IMR-90 (cell line): ENCODE results near the gene DOCK10. TPM values are rescaled to one million over a fixed set of nuclear protein-coding genes. Genes with fewer than 3 reads are reported as not detected.

Source experiments
- ATAC-seq: fragments of 200-7000 bp; cut with Tn5 transposase; 2 replicates; pipeline ENCODE4 v1.9.1; 2020; ENCODE audit warnings: low read depth, mild to moderate bottlenecking, moderate library complexity
- BruUV-seq: library from RNA; stranded (reverse); fragments of 400-500 nt; replicated peaks from 2 replicates; lab custom pipeline; 2021; lab: Mats Ljungman, UMichigan
- CTCF ChIA-PET: fragments of 300-600 bp; formaldehyde crosslinking; extraction: SDS; loops from one replicate; lab custom pipeline; 2021; ENCODE audit warnings: antibody characterized with exemption; lab: Yijun Ruan, JAX
- POLR2A ChIA-PET: fragments of 300-600 bp; sonication (Branson Sonifier 250); formaldehyde crosslinking; loops from one replicate; lab custom pipeline; 2022; ENCODE audit warnings: antibody characterized with exemption; ENCODE audit not compliant: unreplicated experiment; lab: Charles Lee
- DNase-seq: peaks from one replicate; pipeline ENCODE4 v3.0.0; 2013
- H2AFZ ChIP-seq: replicated peaks from 2 replicates; pipeline ENCODE3; 2013; ENCODE audit warnings: low read length, mild to moderate bottlenecking; ENCODE audit not compliant: poor library complexity
- H2AK5ac ChIP-seq: 2 replicates; pipeline ENCODE4 v1.6.1; 2013; ENCODE audit warnings: low read depth, low read length, inconsistent platforms
- H2AK9ac ChIP-seq: replicated peaks from 2 replicates; pipeline ENCODE3; 2013; ENCODE audit warnings: mild to moderate bottlenecking, low read depth, low read length, moderate library complexity; ENCODE audit not compliant: poor library complexity
- H2BK120ac ChIP-seq: 2 replicates; pipeline ENCODE4 v1.6.1; 2013; ENCODE audit warnings: low read depth, low read length, inconsistent platforms
- H2BK15ac ChIP-seq: 3 replicates; pipeline ENCODE4 v1.6.1; 2013; ENCODE audit warnings: low read depth, low read length, inconsistent platforms
- H2BK20ac ChIP-seq: 2 replicates; pipeline ENCODE4 v1.6.1; 2013; ENCODE audit warnings: low read depth, mild to moderate bottlenecking, inconsistent platforms, low read length, moderate library complexity
- H2BK5ac ChIP-seq: 2 replicates; pipeline ENCODE4 v1.6.1; 2013; ENCODE audit warnings: mild to moderate bottlenecking, low read depth, low read length, inconsistent platforms; ENCODE audit not compliant: poor library complexity, severe bottlenecking
- H3K14ac ChIP-seq: replicated peaks from 2 replicates; pipeline ENCODE4 v1.6.1; 2013; ENCODE audit warnings: low read depth, low read length, inconsistent platforms
- H3K18ac ChIP-seq: 2 replicates; pipeline ENCODE4 v1.6.1; 2013; ENCODE audit warnings: low read depth, low read length, control low read depth
- H3K23ac ChIP-seq: 2 replicates; pipeline ENCODE4 v1.6.1; 2013; ENCODE audit warnings: low read depth, low read length, inconsistent platforms
- H3K27ac ChIP-seq: 2 replicates; pipeline ENCODE4 v1.5.1; 2013; ENCODE audit warnings: mild to moderate bottlenecking, control low read depth, low read length; ENCODE audit not compliant: insufficient read depth
- H3K27me3 ChIP-seq: 2 replicates; pipeline ENCODE4 v1.6.1; 2013; ENCODE audit warnings: low read length; ENCODE audit not compliant: control insufficient read depth, insufficient read depth
- H3K36me3 ChIP-seq: 2 replicates; pipeline ENCODE4 v1.6.1; 2013; ENCODE audit warnings: low read length, mixed read lengths; ENCODE audit not compliant: control insufficient read depth, insufficient read depth
- H3K4ac ChIP-seq: 2 replicates; pipeline ENCODE4 v1.6.1; 2013; ENCODE audit warnings: low read depth, low read length, inconsistent platforms
- H3K4me1 ChIP-seq: 2 replicates; pipeline ENCODE4 v1.6.1; 2013; ENCODE audit warnings: low read length, mixed read lengths; ENCODE audit not compliant: control insufficient read depth, insufficient read depth
- H3K4me2 ChIP-seq: 2 replicates; pipeline ENCODE4 v1.6.1; 2013; ENCODE audit warnings: low read depth, mild to moderate bottlenecking, control low read depth, low read length, moderate library complexity
- H3K4me3 ChIP-seq: 2 replicates; pipeline ENCODE4 v1.5.1; 2013; ENCODE audit warnings: low read depth, mild to moderate bottlenecking, control low read depth, low read length, moderate library complexity; ENCODE audit not compliant: insufficient read depth
- H3K56ac ChIP-seq: 2 replicates; pipeline ENCODE4 v1.6.1; 2013; ENCODE audit warnings: low read length, inconsistent platforms; ENCODE audit not compliant: insufficient read depth; ENCODE audit errors: extremely low read depth
- H3K79me1 ChIP-seq, 2 experiments: 2 replicates each; pipeline ENCODE4 v1.6.1; 2013; ENCODE audit warnings: low read length in 2 of 2, inconsistent platforms in 1 of 2, low read depth in 1 of 2
- H3K9ac ChIP-seq: 2 replicates; pipeline ENCODE4 v1.6.1; 2013; ENCODE audit warnings: low read depth, low read length, control low read depth
- H3K9me1 ChIP-seq: 2 replicates; pipeline ENCODE4 v1.6.1; 2013; ENCODE audit warnings: low read length, inconsistent platforms; ENCODE audit not compliant: insufficient read depth
- H3K9me3 ChIP-seq: 2 replicates; pipeline ENCODE4 v1.6.1; 2013; ENCODE audit warnings: low read length; ENCODE audit not compliant: control insufficient read depth, insufficient read depth
- H4K20me1 ChIP-seq: 2 replicates; pipeline ENCODE4 v1.6.1; 2013; ENCODE audit warnings: low read length, inconsistent platforms; ENCODE audit not compliant: insufficient read depth
- H4K5ac ChIP-seq: 2 replicates; pipeline ENCODE4 v1.6.1; 2013; ENCODE audit warnings: mild to moderate bottlenecking, low read depth, low read length, control low read depth
- H4K8ac ChIP-seq, 2 experiments: 2 replicates each; pipeline ENCODE4 v1.6.1; 2013; ENCODE audit warnings: low read depth in 2 of 2, low read length in 2 of 2, control low read depth in 1 of 2, inconsistent platforms in 1 of 2
- H4K91ac ChIP-seq: 2 replicates; pipeline ENCODE4 v1.6.1; 2013; ENCODE audit warnings: low read depth, low read length, inconsistent platforms; ENCODE audit not compliant: insufficient read depth
- CHD1 ChIP-seq: IDR thresholded peaks from 2 replicates; pipeline ENCODE4 v1.6.1; 2012; ENCODE audit warnings: low read depth, low read length, improper control_type of control experiment
- MAFK ChIP-seq: IDR thresholded peaks from 2 replicates; pipeline ENCODE4 v1.6.1; 2012; ENCODE audit warnings: low read depth, low read length, improper control_type of control experiment
- RFX5 ChIP-seq: IDR thresholded peaks from 2 replicates; pipeline ENCODE4 v1.8.0; 2012; ENCODE audit warnings: low read depth, mild to moderate bottlenecking, low read length, moderate library complexity
- SMC3 ChIP-seq: fragments of 150-350 bp; IDR thresholded peaks from 2 replicates; pipeline ENCODE4 v1.6.1; 2016; ENCODE audit warnings: low read depth, mild to moderate bottlenecking, antibody characterized with exemption, low read length, moderate library complexity
- WGBS, 2 experiments: methylation state at CpG; one replicate each; pipeline versions ENCODE4 v1.1.5 to v1.1.7; 2013; ENCODE audit warnings: missing lambda C conversion rate in 2 of 2; ENCODE audit not compliant: insufficient read length in 1 of 2; ENCODE audit errors: extremely low coverage in 2 of 2; 5-methylcytosine and 5-hydroxymethylcytosine counted together
- dilution Hi-C: fragments of 300-500 bp; cut with HindIII; formaldehyde crosslinking; loops from one replicate; pipeline ENCODE4 v1.14.3; 2018; ENCODE audit warnings: low sequenced_read_pairs; ENCODE audit not compliant: unreplicated experiment
- in situ Hi-C: fragments of 300-500 bp; cut with MboI; formaldehyde crosslinking; loops from 3 replicates; pipeline ENCODE4 v1.14.3; 2019; ENCODE audit warnings: low sequenced_read_pairs, inconsistent platforms, mixed read lengths
- intact Hi-C: fragments of 100-400 bp; cut with micrococcal nuclease; formaldehyde crosslinking; loops from 2 replicates; pipeline ENCODE4 v1.10.0; 2022
- polyA plus RNA-seq, 3 experiments: library from polyadenylated mRNA; depleted of rRNA; stranded (reverse); fragments of >200 nt; gene quantifications; 2 replicates each; pipeline ENCODE4 v1.2.3, GENCODE V29; 2012; ENCODE audit warnings: low replicate concordance in 1 of 3
- total RNA-seq: library from RNA; depleted of rRNA; stranded (reverse); fragments of >200 nt; gene quantifications from 2 replicates; pipeline ENCODE4 v1.2.3, GENCODE V29; 2012

Gene DOCK10
- total and polyA plus RNA-seq, 2 of the 4 experiments (the other 2 are of a cell fraction), result 58.6 to 75.3 TPM

- H3K9me3 ChIP-seq, result no peaks in the 10 kb centered on the region
- no peaks in the 10 kb centered on the region for H4K20me1 ChIP-seq
- no peak overlapping the region for H3K4me2 ChIP-seq
- no peak overlapping the region for H3K27ac ChIP-seq
- H2BK120ac ChIP-seq, result no peak overlapping the region
- H3K9ac ChIP-seq, result no peak overlapping the region
- H3K14ac ChIP-seq, result no peak overlapping the region
- DNase-seq, result no peak
- no peaks in the 10 kb centered on the region for H3K27me3 ChIP-seq
- dilution Hi-C loops (no loop called here), in situ Hi-C loops (no loop called here), intact Hi-C loops (no loop called here)
- POLR2A ChIA-PET, result no interaction called here
- H2AK5ac ChIP-seq, result no peak overlapping the region
- no peak overlapping the region for H2BK5ac ChIP-seq
- H3K23ac ChIP-seq, result no peak overlapping the region
- BruUV-seq, result no TSS peak
- H2AK9ac ChIP-seq, result no peak overlapping the region
- no peak overlapping the region for H3K56ac ChIP-seq
- H2BK15ac ChIP-seq, result no peak overlapping the region
- H3K18ac ChIP-seq, result no peak overlapping the region
- 80% methylated on average over 1 of the region's 6 CpGs; no CpG with 5 or more reads in 1 of the 2 experiments for WGBS, 2 experiments
- H2BK20ac ChIP-seq, result no peak overlapping the region
- peaks cover 10% of the 10 kb centered on the region; the same call in 1 of the 2 replicates for H3K9me1 ChIP-seq
- TF ChIP-seq SMC3 (no peak), CHD1 (no peak), MAFK (no peak), RFX5 (no peak)
- no peak overlapping the region for H3K4me3 ChIP-seq
- no peak overlapping the region for H4K8ac ChIP-seq
- CTCF ChIA-PET, result no interaction called here
- H4K91ac ChIP-seq, result no peak overlapping the region
- no peak for ATAC-seq
- H3K79me1 ChIP-seq, result peaks cover 3 to 45% of the 10 kb centered on the region in 2 experiments; a peak in 3 of 4 replicates
- no peak overlapping the region for H3K4ac ChIP-seq
- H2AFZ ChIP-seq, result no peak overlapping the region
- no peaks in the 10 kb centered on the region for H3K4me1 ChIP-seq
- no peak overlapping the region for H4K5ac ChIP-seq
- no peaks in the 10 kb centered on the region for H3K36me3 ChIP-seq
Measured at GRCh38 chr2:225033440-225034318, 8.6 kb downstream of the DOCK10 start.
